H9 (cell line): Measurements from ENCODE around the gene CDSN. TPM values are rescaled to one million over a fixed set of nuclear protein-coding genes. Genes with fewer than 3 reads are reported as not detected.

Source experiments
- DNase-seq: peaks from one replicate; pipeline ENCODE4 v3.0.0-alpha.2; 2017
- H2AFZ ChIP-seq: one replicate; pipeline ENCODE4 v1.6.1; 2013; ENCODE audit warnings: mild to moderate bottlenecking, low read length, control low read depth, moderate library complexity
- H2AK5ac ChIP-seq: 2 replicates; pipeline ENCODE4 v1.6.1; 2013; ENCODE audit warnings: low read length, control low read depth, mixed read lengths; ENCODE audit not compliant: insufficient read length
- H2BK120ac ChIP-seq: one replicate; pipeline ENCODE4 v1.6.1; 2013; ENCODE audit warnings: low read depth, mild to moderate bottlenecking, low read length, control low read depth, inconsistent platforms; ENCODE audit not compliant: poor library complexity, severe bottlenecking
- H2BK12ac ChIP-seq: 2 replicates; pipeline ENCODE4 v1.6.1; 2013; ENCODE audit warnings: low read length, control low read depth, mixed read lengths, low read depth; ENCODE audit not compliant: insufficient read length
- H2BK15ac ChIP-seq: 2 replicates; pipeline ENCODE4 v1.6.1; 2013; ENCODE audit warnings: low read depth, low read length, control low read depth
- H2BK20ac ChIP-seq: one replicate; pipeline ENCODE4 v1.6.1; 2013; ENCODE audit warnings: low read depth, mild to moderate bottlenecking, low read length, control low read depth, inconsistent platforms; ENCODE audit not compliant: poor library complexity, severe bottlenecking
- H2BK5ac ChIP-seq: 2 replicates; pipeline ENCODE4 v1.6.1; 2013; ENCODE audit warnings: low read length, control low read depth, mixed read lengths; ENCODE audit not compliant: insufficient read length
- H3K14ac ChIP-seq: 2 replicates; pipeline ENCODE4 v1.6.1; 2013; ENCODE audit warnings: low read length, control low read depth; ENCODE audit not compliant: insufficient read depth
- H3K18ac ChIP-seq: 2 replicates; pipeline ENCODE4 v1.6.1; 2013; ENCODE audit warnings: low read depth, mild to moderate bottlenecking, mixed read lengths, low read length, control low read depth; ENCODE audit not compliant: insufficient read length
- H3K23ac ChIP-seq: 2 replicates; pipeline ENCODE4 v1.6.1; 2013; ENCODE audit warnings: low read length, control low read depth, mixed read lengths, low read depth; ENCODE audit not compliant: insufficient read length
- H3K23me2 ChIP-seq: 2 replicates; pipeline ENCODE4 v1.6.1; 2013; ENCODE audit warnings: low read depth, mild to moderate bottlenecking, mixed read lengths, low read length, control low read depth; ENCODE audit not compliant: insufficient read length, poor library complexity, severe bottlenecking
- H3K27ac ChIP-seq: 2 replicates; pipeline ENCODE4 v1.5.1; 2013; ENCODE audit warnings: low read length, control low read depth, mixed read lengths, low read depth; ENCODE audit not compliant: insufficient read length
- H3K27me3 ChIP-seq: 2 replicates; pipeline ENCODE4 v1.6.1; 2013; ENCODE audit warnings: low read length, control low read depth, inconsistent platforms; ENCODE audit not compliant: insufficient read depth
- H3K4ac ChIP-seq: 2 replicates; pipeline ENCODE4 v1.6.1; 2013; ENCODE audit warnings: low read depth, mild to moderate bottlenecking, control low read depth, inconsistent platforms, low read length, moderate library complexity
- H3K4me1 ChIP-seq: 2 replicates; pipeline ENCODE4 v1.6.1; 2013; ENCODE audit warnings: low read length, control low read depth, inconsistent platforms; ENCODE audit not compliant: insufficient read depth
- H3K4me2 ChIP-seq: 2 replicates; pipeline ENCODE4 v1.6.1; 2013; ENCODE audit warnings: low read length, control low read depth, mixed read lengths; ENCODE audit not compliant: insufficient read length, insufficient read depth
- H3K56ac ChIP-seq: 2 replicates; pipeline ENCODE4 v1.6.1; 2013; ENCODE audit warnings: low read depth, mild to moderate bottlenecking, mixed read lengths, low read length, control low read depth; ENCODE audit not compliant: insufficient read length
- H3K79me1 ChIP-seq: 2 replicates; pipeline ENCODE4 v1.6.1; 2013; ENCODE audit warnings: low read depth, mild to moderate bottlenecking, moderate library complexity, low read length, control low read depth, inconsistent platforms; ENCODE audit not compliant: insufficient read depth, poor library complexity, severe bottlenecking
- H3K79me2 ChIP-seq: 2 replicates; pipeline ENCODE4 v1.6.1; 2013; ENCODE audit warnings: low read length, control low read depth, inconsistent platforms; ENCODE audit not compliant: insufficient read depth
- H3K9ac ChIP-seq: 2 replicates; pipeline ENCODE4 v1.6.1; 2013; ENCODE audit warnings: low read length, control low read depth, mixed read lengths; ENCODE audit not compliant: insufficient read length; ENCODE audit errors: extremely low read depth
- H3K9me3 ChIP-seq: one replicate; pipeline ENCODE4 v1.6.1; 2013; ENCODE audit warnings: low read depth, low read length, inconsistent platforms; ENCODE audit not compliant: control insufficient read depth
- H3T11ph ChIP-seq: one replicate; pipeline ENCODE4 v1.6.1; 2013; ENCODE audit warnings: mild to moderate bottlenecking, low read length, control low read depth, inconsistent platforms
- H4K20me1 ChIP-seq: one replicate; pipeline ENCODE4 v1.6.1; 2013; ENCODE audit not compliant: control insufficient read depth, insufficient read length, insufficient read depth
- H4K5ac ChIP-seq: 2 replicates; pipeline ENCODE4 v1.6.1; 2013; ENCODE audit warnings: low read depth, mild to moderate bottlenecking, mixed read lengths, low read length, control low read depth; ENCODE audit not compliant: insufficient read length
- H4K8ac ChIP-seq: replicated peaks from 2 replicates; pipeline ENCODE4 v1.6.1; 2013; ENCODE audit warnings: low read length, control low read depth, mixed read lengths, low read depth; ENCODE audit not compliant: insufficient read length
- H4K91ac ChIP-seq: 2 replicates; pipeline ENCODE4 v1.6.1; 2013; ENCODE audit warnings: low read depth, mild to moderate bottlenecking, moderate library complexity, mixed read lengths, low read length, control low read depth; ENCODE audit not compliant: insufficient read length
- H3K27ac Mint-ChIP-seq, 3 experiments: 2 replicates in 2 of 3; 3 replicates in 1 of 3; pipeline ENCODE4 v1.8.0; 2020 to 2021; ENCODE audit warnings: mixed read lengths in 3 of 3, mild to moderate bottlenecking in 1 of 3, moderate library complexity in 1 of 3
- H3K27me3 Mint-ChIP-seq: 2 replicates; pipeline ENCODE4 v1.8.0; 2021; ENCODE audit warnings: low read depth, mild to moderate bottlenecking, moderate library complexity, mixed read lengths
- H3K36me3 Mint-ChIP-seq, 3 experiments: 2 replicates in 2 of 3; 3 replicates in 1 of 3; pipeline ENCODE4 v1.8.0; 2020 to 2021; ENCODE audit warnings: low read depth in 3 of 3, mixed read lengths in 3 of 3; ENCODE audit not compliant: insufficient read depth in 1 of 3
- H3K4me1 Mint-ChIP-seq, 2 experiments: 2 replicates each; pipeline ENCODE4 v1.8.0; 2020; ENCODE audit warnings: mixed read lengths in 2 of 2
- H3K4me3 Mint-ChIP-seq, 2 experiments: 2 replicates in 1 of 2; 3 replicates in 1 of 2; pipeline ENCODE4 v1.8.0; 2020 to 2021; ENCODE audit warnings: mild to moderate bottlenecking in 2 of 2, mixed read lengths in 2 of 2, moderate library complexity in 1 of 2
- H3K9me3 Mint-ChIP-seq, 2 experiments: 2 replicates in 1 of 2; 3 replicates in 1 of 2; pipeline ENCODE4 v1.8.0; 2020; ENCODE audit warnings: mild to moderate bottlenecking in 2 of 2, mixed read lengths in 2 of 2, moderate library complexity in 1 of 2
- WGBS: extraction: QIAGEN DNeasy Blood & Tissue Kit; methylation state at CpG from one replicate; pipeline ENCODE4 v1.1.7; 2013; ENCODE audit warnings: missing lambda C conversion rate, low lambda C conversion rate, mixed read lengths; ENCODE audit not compliant: insufficient read length; ENCODE audit errors: extremely low coverage; 5-methylcytosine and 5-hydroxymethylcytosine counted together
- total RNA-seq: library from RNA; stranded (reverse); gene quantifications from 2 replicates; pipeline ENCODE4 v1.2.1, GENCODE V29; 2021
- TF ChIP-seq, protein P1 (sequence below): fragments of 200-600 bp; sonication (generic); conservative IDR thresholded peaks from 3 replicates; pipeline ENCODE4 v1.8.0; 2021; ENCODE audit warnings: antibody characterized with exemption, mild to moderate bottlenecking

Gene CDSN
- total RNA-seq, 1 experiment from 2014 or later, result not detected

- no peaks in the 10 kb centered on the region; a peak in 1 of 5 replicates for H3K9me3 Mint-ChIP-seq
- no peaks in the 10 kb centered on the region for H3K27me3 ChIP-seq
- no peak overlapping the region for H2BK5ac ChIP-seq
- no peak overlapping the region for H3K23ac ChIP-seq
- H2BK120ac ChIP-seq, result no peak overlapping the region
- H3K27ac Mint-ChIP-seq, result no peak overlapping the region; a peak in 1 of 7 replicates
- no peak overlapping the region for H4K8ac ChIP-seq
- no peak overlapping the region for H3K56ac ChIP-seq
- H2AK5ac ChIP-seq, result no peak overlapping the region
- no peak overlapping the region for H3K4ac ChIP-seq
- no peak overlapping the region for H3K4me2 ChIP-seq
- no peak overlapping the region for H2BK12ac ChIP-seq
- no peaks in the 10 kb centered on the region for H3K23me2 ChIP-seq
- no peak overlapping the region for H3K9ac ChIP-seq
- H3K27me3 Mint-ChIP-seq, result peaks cover 8% of the 10 kb centered on the region
- H4K91ac ChIP-seq, result no peak overlapping the region
- TF ChIP-seq, protein P1, sequence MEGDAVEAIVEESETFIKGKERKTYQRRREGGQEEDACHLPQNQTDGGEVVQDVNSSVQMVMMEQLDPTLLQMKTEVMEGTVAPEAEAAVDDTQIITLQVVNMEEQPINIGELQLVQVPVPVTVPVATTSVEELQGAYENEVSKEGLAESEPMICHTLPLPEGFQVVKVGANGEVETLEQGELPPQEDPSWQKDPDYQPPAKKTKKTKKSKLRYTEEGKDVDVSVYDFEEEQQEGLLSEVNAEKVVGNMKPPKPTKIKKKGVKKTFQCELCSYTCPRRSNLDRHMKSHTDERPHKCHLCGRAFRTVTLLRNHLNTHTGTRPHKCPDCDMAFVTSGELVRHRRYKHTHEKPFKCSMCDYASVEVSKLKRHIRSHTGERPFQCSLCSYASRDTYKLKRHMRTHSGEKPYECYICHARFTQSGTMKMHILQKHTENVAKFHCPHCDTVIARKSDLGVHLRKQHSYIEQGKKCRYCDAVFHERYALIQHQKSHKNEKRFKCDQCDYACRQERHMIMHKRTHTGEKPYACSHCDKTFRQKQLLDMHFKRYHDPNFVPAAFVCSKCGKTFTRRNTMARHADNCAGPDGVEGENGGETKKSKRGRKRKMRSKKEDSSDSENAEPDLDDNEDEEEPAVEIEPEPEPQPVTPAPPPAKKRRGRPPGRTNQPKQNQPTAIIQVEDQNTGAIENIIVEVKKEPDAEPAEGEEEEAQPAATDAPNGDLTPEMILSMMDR, result no peak
- H3K36me3 Mint-ChIP-seq, result no peaks in the 10 kb centered on the region
- DNase-seq, result no peak
- H2AFZ ChIP-seq, result no peak overlapping the region
- no peaks in the 10 kb centered on the region for H3K79me1 ChIP-seq
- H2BK20ac ChIP-seq, result no peak overlapping the region
- no peaks in the 10 kb centered on the region for H3K79me2 ChIP-seq
- H4K20me1 ChIP-seq, result no peaks in the 10 kb centered on the region
- no peak overlapping the region for H2BK15ac ChIP-seq
- WGBS, result no CpG with 5 or more reads among the region's 4 CpGs
- no peak overlapping the region for H3T11ph ChIP-seq
- H3K27ac ChIP-seq, result no peak overlapping the region
- no peak overlapping the region for H4K5ac ChIP-seq
- H3K4me1 Mint-ChIP-seq, result peaks cover 38 to 44% of the 10 kb centered on the region in 2 experiments
- H3K9me3 ChIP-seq, result no peaks in the 10 kb centered on the region
- H3K14ac ChIP-seq, result no peak overlapping the region
- no peak overlapping the region for H3K4me3 Mint-ChIP-seq
- no peaks in the 10 kb centered on the region for H3K4me1 ChIP-seq
- no peak overlapping the region for H3K18ac ChIP-seq
These were observed 8.9 kb upstream of the CDSN start for GRCh38 chr6:31129130-31129529.
